Stimulated activated memory B cell treated with anti-CD40 and anti-IgM and Interleukin-4, amounts not matched to agents 10 μg/mL and 1 μg/mL and 100 μg/mL, for 72 hours (primary cell): ENCODE results near the gene LGALS3.

Experiments
- ATAC-seq: fragments of 150-1000 bp; cut with Tn5 transposase; 2 replicates; pipeline ENCODE4 v1.10.0; 2021
- H3K27ac Mint-ChIP-seq: one replicate; pipeline ENCODE4 v1.8.0; 2022; ENCODE audit warnings: mild to moderate bottlenecking, mixed read lengths
- H3K27me3 Mint-ChIP-seq: one replicate; pipeline ENCODE4 v1.8.0; 2022; ENCODE audit warnings: mixed read lengths
- H3K36me3 Mint-ChIP-seq: one replicate; pipeline ENCODE4 v1.8.0; 2022; ENCODE audit warnings: mixed read lengths
- H3K4me1 Mint-ChIP-seq: one replicate; pipeline ENCODE4 v1.8.0; 2022; ENCODE audit warnings: mixed read lengths
- H3K4me3 Mint-ChIP-seq: one replicate; pipeline ENCODE4 v1.8.0; 2022; ENCODE audit warnings: mild to moderate bottlenecking, moderate library complexity, mixed read lengths
- H3K9me3 Mint-ChIP-seq: one replicate; pipeline ENCODE4 v1.8.0; 2022; ENCODE audit warnings: mixed read lengths

Gene LGALS3

GRCh38 chr14:55136885-55137786 is 8.1 kb downstream of the LGALS3 start:
- no peaks in the 10 kb centered on the region for H3K9me3 Mint-ChIP-seq
- H3K27ac Mint-ChIP-seq, result no peak overlapping the region
- no peak overlapping the region for H3K4me3 Mint-ChIP-seq
- no peaks in the 10 kb centered on the region for H3K27me3 Mint-ChIP-seq
- H3K4me1 Mint-ChIP-seq, result no peaks in the 10 kb centered on the region
- no peak for ATAC-seq
- H3K36me3 Mint-ChIP-seq, result peaks cover 21% of the 10 kb centered on the region

- Mint-ChIP-seq H3K4me3 (no peak overlapping the region), H3K4me1 (no peaks in the 10 kb centered on the region), H3K27me3 (no peaks in the 10 kb centered on the region), H3K27ac (no peak overlapping the region), H3K36me3 (peaks cover 21% of the 10 kb centered on the region), H3K9me3 (no peaks in the 10 kb centered on the region)
- ATAC-seq, result peak; percentile 31
Measured at GRCh38 chr14:55138091-55138490, 9.0 kb downstream of the LGALS3 start.

GRCh38 chr14:55139141-55139540 is 10.1 kb downstream of the LGALS3 start:
- Mint-ChIP-seq H3K4me3 (no peak overlapping the region), H3K27me3 (no peaks in the 10 kb centered on the region), H3K4me1 (no peaks in the 10 kb centered on the region), H3K9me3 (no peaks in the 10 kb centered on the region), H3K36me3 (peaks cover 21% of the 10 kb centered on the region), H3K27ac (no peak overlapping the region)
- ATAC-seq, result no peak

GRCh38 chr14:55139696-55140509 is 10.9 kb downstream of the LGALS3 start:
- H3K4me1 Mint-ChIP-seq, result no peaks in the 10 kb centered on the region
- H3K27ac Mint-ChIP-seq, result no peak overlapping the region
- no peak overlapping the region for H3K4me3 Mint-ChIP-seq
- ATAC-seq, result no peak
- H3K9me3 Mint-ChIP-seq, result no peaks in the 10 kb centered on the region
- H3K27me3 Mint-ChIP-seq, result no peaks in the 10 kb centered on the region
- H3K36me3 Mint-ChIP-seq, result peaks cover 21% of the 10 kb centered on the region

- Mint-ChIP-seq H3K9me3 (no peaks in the 10 kb centered on the region), H3K4me1 (no peaks in the 10 kb centered on the region), H3K27me3 (no peaks in the 10 kb centered on the region), H3K27ac (no peak overlapping the region), H3K36me3 (peaks cover 21% of the 10 kb centered on the region), H3K4me3 (no peak overlapping the region)
- ATAC-seq, result no peak
Measured at GRCh38 chr14:55141825-55142224, 12.8 kb downstream of the LGALS3 start.

GRCh38 chr14:55142466-55142865 is 13.4 kb downstream of the LGALS3 start:
- no peaks in the 10 kb centered on the region for H3K9me3 Mint-ChIP-seq
- no peak overlapping the region for H3K27ac Mint-ChIP-seq
- H3K27me3 Mint-ChIP-seq, result no peaks in the 10 kb centered on the region
- peaks cover 21% of the 10 kb centered on the region for H3K36me3 Mint-ChIP-seq
- H3K4me1 Mint-ChIP-seq, result no peaks in the 10 kb centered on the region
- no peak overlapping the region for H3K4me3 Mint-ChIP-seq
- no peak for ATAC-seq

- no peaks in the 10 kb centered on the region for H3K9me3 Mint-ChIP-seq
Measured at GRCh38 chr14:55146425-55146824, 17.4 kb downstream of the LGALS3 start.

GRCh38 chr14:55151601-55152000 is 22.5 kb downstream of the LGALS3 start:
- no peaks in the 10 kb centered on the region for H3K4me1 Mint-ChIP-seq

More at GRCh38 chr14:55146425-55146824, 17.4 kb downstream of the LGALS3 start:
- Mint-ChIP-seq H3K4me3 (no peak overlapping the region), H3K4me1 (no peaks in the 10 kb centered on the region), H3K27me3 (no peaks in the 10 kb centered on the region), H3K36me3 (peaks cover 4% of the 10 kb centered on the region), H3K27ac (no peak overlapping the region)
- no peak for ATAC-seq

GRCh38 chr14:55152052-55152753 is 23.2 kb downstream of the LGALS3 start:
- H3K27me3 Mint-ChIP-seq, result no peaks in the 10 kb centered on the region
- no peaks in the 10 kb centered on the region for H3K36me3 Mint-ChIP-seq
- no peaks in the 10 kb centered on the region for H3K4me1 Mint-ChIP-seq
- no peak overlapping the region for H3K4me3 Mint-ChIP-seq
- H3K9me3 Mint-ChIP-seq, result no peaks in the 10 kb centered on the region
- H3K27ac Mint-ChIP-seq, result no peak overlapping the region
- ATAC-seq, result no peak

More at GRCh38 chr14:55151601-55152000, 22.5 kb downstream of the LGALS3 start:
- no peaks in the 10 kb centered on the region for H3K27me3 Mint-ChIP-seq
- no peak for ATAC-seq
- no peak overlapping the region for H3K27ac Mint-ChIP-seq
- H3K36me3 Mint-ChIP-seq, result no peaks in the 10 kb centered on the region
- no peak overlapping the region for H3K4me3 Mint-ChIP-seq
- no peaks in the 10 kb centered on the region for H3K9me3 Mint-ChIP-seq

GRCh38 chr14:55153951-55154350 is 24.9 kb downstream of the LGALS3 start:
- ATAC-seq, result no peak
- Mint-ChIP-seq H3K27ac (no peak overlapping the region), H3K9me3 (no peaks in the 10 kb centered on the region), H3K27me3 (no peaks in the 10 kb centered on the region), H3K4me1 (no peaks in the 10 kb centered on the region), H3K36me3 (no peaks in the 10 kb centered on the region), H3K4me3 (no peak overlapping the region)

GRCh38 chr14:55157080-55157479 is 28.0 kb downstream of the LGALS3 start:
- Mint-ChIP-seq H3K27ac (no peak overlapping the region), H3K27me3 (no peaks in the 10 kb centered on the region), H3K4me1 (no peaks in the 10 kb centered on the region), H3K9me3 (no peaks in the 10 kb centered on the region), H3K4me3 (no peak overlapping the region), H3K36me3 (no peaks in the 10 kb centered on the region)
- ATAC-seq, result no peak

GRCh38 chr14:55158412-55158811 is 29.4 kb downstream of the LGALS3 start:
- Mint-ChIP-seq H3K4me3 (no peak overlapping the region), H3K4me1 (no peaks in the 10 kb centered on the region), H3K27me3 (no peaks in the 10 kb centered on the region), H3K36me3 (no peaks in the 10 kb centered on the region), H3K27ac (no peak overlapping the region), H3K9me3 (no peaks in the 10 kb centered on the region)
- no peak for ATAC-seq

- no peak overlapping the region for H3K27ac Mint-ChIP-seq
Measured at GRCh38 chr14:55160989-55161388, 31.9 kb downstream of the LGALS3 start.

GRCh38 chr14:55170526-55170925 is 41.5 kb downstream of the LGALS3 start:
- Mint-ChIP-seq H3K27me3 (no peaks in the 10 kb centered on the region), H3K4me3 (no peak overlapping the region), H3K27ac (no peak overlapping the region), H3K36me3 (no peaks in the 10 kb centered on the region), H3K9me3 (no peaks in the 10 kb centered on the region), H3K4me1 (no peaks in the 10 kb centered on the region)
- no peak for ATAC-seq

More at GRCh38 chr14:55160989-55161388, 31.9 kb downstream of the LGALS3 start:
- no peaks in the 10 kb centered on the region for H3K36me3 Mint-ChIP-seq
- no peaks in the 10 kb centered on the region for H3K27me3 Mint-ChIP-seq
- H3K4me3 Mint-ChIP-seq, result no peak overlapping the region
- ATAC-seq, result no peak
- no peaks in the 10 kb centered on the region for H3K9me3 Mint-ChIP-seq
- H3K4me1 Mint-ChIP-seq, result no peaks in the 10 kb centered on the region

- no peak for ATAC-seq
- Mint-ChIP-seq H3K4me1 (peaks cover 12% of the 10 kb centered on the region), H3K27me3 (no peaks in the 10 kb centered on the region), H3K36me3 (no peaks in the 10 kb centered on the region), H3K4me3 (no peak overlapping the region), H3K27ac (peak overlapping the region; percentile 60), H3K9me3 (no peaks in the 10 kb centered on the region)
Measured at GRCh38 chr14:55180006-55180405, 51.0 kb downstream of the LGALS3 start.
